ENCODE results near the gene RFX5.
"Not testable (repeated sequence)": the region's sequence is repeated elsewhere in the genome, so short reads cannot be mapped to it uniquely, and the experiment has no call there.

The RFX5 gene

DNA sequence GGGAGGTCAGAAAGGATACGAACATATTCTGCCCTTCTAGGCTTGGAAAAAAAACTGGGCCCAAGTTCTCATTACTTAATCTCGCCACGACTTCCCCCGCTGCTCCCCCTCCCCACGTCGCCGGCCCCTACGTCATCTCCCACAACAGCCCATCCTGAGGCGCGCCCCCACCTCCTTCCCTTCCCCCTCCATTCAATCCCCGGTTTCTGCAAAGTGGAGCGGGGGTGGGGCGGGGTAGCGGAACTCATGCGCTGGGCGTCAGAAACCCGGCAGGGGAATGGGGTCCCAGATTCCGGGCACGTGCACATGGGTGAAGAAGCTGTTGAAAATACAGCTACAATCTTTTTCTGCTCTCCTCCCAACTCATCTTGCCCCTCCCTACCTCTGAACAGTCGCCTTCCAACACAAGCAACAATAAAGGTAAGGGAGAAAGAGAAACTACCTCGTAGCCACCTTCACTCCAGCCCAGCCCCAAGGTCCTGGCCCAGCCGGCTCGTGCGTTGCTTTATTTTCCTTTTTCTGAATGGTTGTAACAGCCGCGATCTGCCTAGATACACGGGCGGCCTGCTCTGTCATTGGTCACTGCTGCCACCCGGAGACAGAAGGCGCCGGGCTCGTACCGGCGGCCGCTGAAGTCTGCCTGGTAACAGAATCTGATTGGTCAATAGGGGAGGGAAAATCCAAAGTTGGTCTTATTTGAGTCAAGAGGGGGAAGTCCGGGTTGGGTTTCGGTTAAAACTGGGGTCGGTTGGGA lies at the start of gene RFX5:
Gene RFX5, minus strand, starts transcription at position 484 of the 754 bp plus-strand sequence. CDS start 932 bp downstream, outside the sequence.
- Histone ChIP-seq H3K36me3 (peaks cover 28 to 45% (median 36%) of the 10 kb centered on the region in 11 experiments), H3K27me3 (no peaks in the 10 kb centered on the region)
- no peak for TF ChIP-seq Cebpa-rat (IDR thresholded peaks at IDR 0.05)

DNA sequence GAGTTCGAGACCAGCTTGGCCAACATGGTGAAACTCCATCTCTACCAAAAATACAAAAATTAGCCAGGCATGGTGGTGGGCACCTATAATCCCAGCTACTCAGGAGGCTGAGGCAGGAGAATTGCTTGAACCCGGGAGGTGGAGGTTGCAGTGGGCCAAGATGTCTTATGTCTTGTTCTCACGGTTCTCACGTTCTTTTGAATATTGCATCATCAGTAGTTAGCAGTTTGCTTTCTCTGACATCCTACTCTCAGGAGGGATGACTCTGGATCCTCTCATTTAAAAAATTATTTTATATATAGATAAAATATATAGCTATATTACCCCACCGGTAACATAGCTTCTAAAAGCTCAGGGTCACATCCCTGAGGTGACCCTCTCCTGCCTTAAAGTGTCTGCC lies 49.2 kb upstream of the RFX5 start:
- not testable (repeated sequence) for H3K27ac ChIP-seq; H3K27me3 ChIP-seq; H3K9me3 ChIP-seq (replicated peaks in 1 of 11); H3K4me3 ChIP-seq; H3K9ac ChIP-seq; H3K4me2 ChIP-seq
- Histone ChIP-seq H3K4me1 (peaks cover 12 to 18% (median 16%) of the 10 kb centered on the region in 10 experiments), H3K36me3 (peaks cover 10 to 13% (median 12%) of the 10 kb centered on the region in 11 experiments), H4K20me1 (peaks cover 12 to 18% (median 16%) of the 10 kb centered on the region in 11 experiments; a peak in 20 of 22 replicates)
- TF ChIP-seq Cebpa-rat (IDR thresholded peaks at IDR 0.05) = peak in 2 of 11 experiments; percentile 24 to 50; a peak in 1 of 22 replicates

More for the DNA sequence above, at the start of gene RFX5:
- H3K9me3 ChIP-seq (replicated peaks in 1 of 11) = peaks cover 17 to 34% (median 31%) of the 10 kb centered on the region in 11 experiments
- peak within 1 kb of the TSS; percentile 82 to 96 (median 89) for H3K9ac ChIP-seq
- peak within 1 kb of the TSS; percentile 82 to 99 (median 97) for H3K4me2 ChIP-seq
- H3K27ac ChIP-seq = peak within 1 kb of the TSS; percentile 89 to 99 (median 95)
- peaks cover 51 to 56% (median 54%) of the 10 kb centered on the region in 10 experiments for H3K4me1 ChIP-seq
- peak within 1 kb of the TSS; percentile 65 to 79 (median 68) for H3K4me3 ChIP-seq
- no peaks in the 10 kb centered on the region; a peak in 3 of 22 replicates for H4K20me1 ChIP-seq

DNA sequence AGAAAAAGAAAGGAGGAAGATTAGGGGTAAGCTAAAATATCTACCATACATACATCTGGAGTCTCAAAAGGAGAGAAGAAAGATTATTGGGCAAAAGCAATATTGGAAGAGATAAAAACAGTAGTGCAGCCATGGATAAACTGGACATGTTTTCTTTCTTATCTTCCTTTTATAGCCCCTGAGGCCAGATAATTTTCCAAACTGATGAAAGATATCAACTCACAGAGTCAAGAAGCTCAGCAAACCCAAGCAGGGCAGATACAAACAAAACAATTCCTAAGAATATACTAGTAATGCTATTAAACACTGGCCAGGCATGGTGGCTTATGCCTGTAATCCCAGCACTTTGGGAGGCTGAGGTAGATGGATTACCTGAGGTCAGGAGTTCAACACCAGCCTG lies 46.5 kb upstream of the RFX5 start:
- H4K20me1 ChIP-seq = no peaks in the 10 kb centered on the region
- no peaks in the 10 kb centered on the region for H3K36me3 ChIP-seq
- H3K9me3 ChIP-seq (replicated peaks in 1 of 11) = peaks cover 0 to 7% (median 4%) of the 10 kb centered on the region in 11 experiments; a peak in 7 of 22 replicates
- H3K4me3 ChIP-seq = no peak overlapping the region
- TF ChIP-seq Cebpa-rat (IDR thresholded peaks at IDR 0.05) = no peak
- peaks cover 0 to 2% (median under 1%) of the 10 kb centered on the region in 10 experiments; a peak in 5 of 20 replicates for H3K4me1 ChIP-seq
- H3K4me2 ChIP-seq = no peak overlapping the region
- H3K27ac ChIP-seq = no peak overlapping the region
- H3K9ac ChIP-seq = no peak overlapping the region
- H3K27me3 ChIP-seq = no peaks in the 10 kb centered on the region

DNA sequence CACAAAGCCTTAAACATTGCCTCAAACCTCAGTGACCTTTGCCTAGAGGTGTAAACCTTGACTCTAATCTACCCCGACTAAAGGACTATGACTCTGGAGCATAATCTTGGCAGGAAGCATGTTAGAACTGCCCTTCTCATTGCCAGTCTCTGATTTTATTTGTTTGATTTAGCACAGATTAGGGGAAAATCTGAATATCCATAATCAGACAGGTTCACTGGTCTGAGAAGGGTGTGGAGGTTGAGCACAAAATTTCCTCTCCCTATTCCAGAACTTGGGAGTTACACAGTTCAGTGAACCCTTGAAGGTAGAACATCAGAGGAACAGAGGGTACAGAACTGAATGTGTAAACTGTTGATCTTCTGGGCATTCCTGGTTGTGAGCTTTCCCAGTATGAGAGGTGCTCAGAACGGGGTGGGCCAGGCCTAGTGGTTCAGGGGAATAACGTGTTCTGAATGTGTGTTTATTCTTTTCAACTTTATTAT lies 44.1 kb upstream of the RFX5 start:
- H4K20me1 ChIP-seq = no peaks in the 10 kb centered on the region
- no peak overlapping the region for H3K9ac ChIP-seq
- H3K4me2 ChIP-seq = no peak overlapping the region
- TF ChIP-seq Cebpa-rat (IDR thresholded peaks at IDR 0.05) = no peak
- no peak overlapping the region for H3K27ac ChIP-seq
- H3K4me3 ChIP-seq = no peak overlapping the region
- no peaks in the 10 kb centered on the region for H3K4me1 ChIP-seq
- peaks cover 0 to 7% (median 4%) of the 10 kb centered on the region in 11 experiments; a peak in 7 of 22 replicates for H3K9me3 ChIP-seq (replicated peaks in 1 of 11)
- H3K36me3 ChIP-seq = no peaks in the 10 kb centered on the region
- no peaks in the 10 kb centered on the region for H3K27me3 ChIP-seq

DNA sequence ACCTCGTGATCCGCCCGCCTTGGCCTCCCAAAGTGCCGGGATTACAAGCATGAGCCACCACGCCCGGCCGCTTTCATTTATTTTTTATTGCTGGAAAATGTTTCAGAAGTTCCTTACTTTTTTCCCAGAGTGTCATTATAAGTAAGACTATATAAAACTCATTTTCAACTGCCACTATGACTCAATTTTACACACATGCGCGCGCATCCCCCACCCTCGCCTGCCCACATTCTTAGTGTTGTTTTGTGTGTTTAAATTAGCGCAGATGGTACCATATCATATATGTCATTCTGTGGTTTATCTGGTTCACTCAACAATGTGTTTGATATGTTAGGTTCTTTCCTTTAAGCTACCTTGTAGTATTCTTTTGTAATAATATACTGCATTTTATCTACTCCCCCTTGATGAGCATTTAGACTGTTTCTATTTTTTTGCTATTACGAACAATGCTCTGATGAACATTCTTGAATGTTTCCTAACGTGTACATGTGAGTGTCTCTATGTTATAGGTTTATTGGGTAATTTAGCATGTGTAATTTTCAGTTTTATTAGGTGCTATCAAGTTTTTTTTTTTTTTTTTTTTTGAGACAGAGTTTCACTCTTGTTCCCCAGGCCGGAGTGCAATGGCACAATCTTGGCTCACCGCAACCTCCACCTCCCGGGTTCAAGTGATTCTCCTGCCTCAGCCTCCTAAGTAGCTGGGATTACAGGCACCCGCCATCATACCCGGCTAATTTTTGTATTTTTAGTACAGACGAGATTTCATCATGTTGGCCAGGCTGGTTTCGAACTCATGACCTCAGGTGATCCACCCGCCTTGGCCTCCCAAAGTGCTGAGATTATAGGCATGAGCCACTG lies 43.4 kb upstream of the RFX5 start:
- H3K4me1 ChIP-seq; H3K9ac ChIP-seq; H3K9me3 ChIP-seq (replicated peaks in 1 of 11); H3K27ac ChIP-seq; H3K36me3 ChIP-seq; H3K27me3 ChIP-seq; H4K20me1 ChIP-seq; H3K4me2 ChIP-seq; H3K4me3 ChIP-seq: not testable (repeated sequence)

DNA sequence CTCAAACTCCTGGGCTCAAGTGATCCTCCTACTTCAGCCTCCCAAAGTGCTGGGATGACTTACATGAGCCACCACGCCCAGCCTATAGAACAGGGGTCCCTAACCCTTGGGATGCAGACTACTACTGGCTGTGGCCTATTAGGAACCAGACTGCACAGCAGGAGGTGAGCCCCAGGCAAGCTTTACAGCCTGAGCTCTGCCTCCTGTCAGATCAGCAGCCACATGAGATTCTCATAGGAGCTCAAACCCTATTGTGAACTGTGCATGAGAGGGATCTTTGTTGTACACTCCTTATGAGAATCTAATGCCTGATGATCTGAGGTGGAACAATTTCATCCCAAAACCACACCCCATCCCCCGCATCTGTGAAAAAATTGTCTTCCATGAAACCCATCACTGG lies 39.0 kb upstream of the RFX5 start:
- no peaks in the 10 kb centered on the region for H3K36me3 ChIP-seq
- no peak for TF ChIP-seq Cebpa-rat (IDR thresholded peaks at IDR 0.05)

DNA sequence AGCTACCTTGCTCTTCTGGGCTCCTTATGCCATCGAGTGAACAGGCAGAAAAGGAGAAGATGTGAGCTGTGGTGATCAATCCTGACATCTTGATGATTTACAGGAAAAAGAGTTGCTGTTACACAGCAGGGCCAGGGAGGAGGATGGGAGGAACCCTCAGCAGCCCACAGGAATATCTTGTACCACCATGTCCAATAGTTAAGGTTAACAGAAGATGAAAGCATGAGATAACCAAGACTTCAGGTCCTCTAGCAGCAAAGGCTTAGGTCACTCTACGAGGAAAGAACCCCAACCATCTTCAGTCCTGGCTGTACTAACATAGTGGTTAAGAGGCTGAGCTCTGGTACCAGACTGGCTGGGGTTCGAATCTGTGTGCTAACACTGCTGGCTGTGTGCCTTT lies 37.5 kb upstream of the RFX5 start:
- Histone ChIP-seq H3K27ac (no peak overlapping the region), H3K9ac (no peak overlapping the region), H3K36me3 (no peaks in the 10 kb centered on the region), H4K20me1 (no peaks in the 10 kb centered on the region), H3K9me3 (replicated peaks in 1 of 11) (no peaks in the 10 kb centered on the region), H3K4me1 (no peaks in the 10 kb centered on the region), H3K27me3 (no peaks in the 10 kb centered on the region), H3K4me3 (no peak overlapping the region), H3K4me2 (no peak overlapping the region)
- no peak for TF ChIP-seq Cebpa-rat (IDR thresholded peaks at IDR 0.05)

More for the DNA sequence above, 39.0 kb upstream of the RFX5 start:
- Histone ChIP-seq H3K9ac (no peak overlapping the region), H3K4me1 (no peaks in the 10 kb centered on the region), H3K27ac (no peak overlapping the region), H3K9me3 (replicated peaks in 1 of 11) (no peaks in the 10 kb centered on the region), H3K4me3 (no peak overlapping the region), H3K4me2 (no peak overlapping the region), H3K27me3 (no peaks in the 10 kb centered on the region), H4K20me1 (no peaks in the 10 kb centered on the region)

DNA sequence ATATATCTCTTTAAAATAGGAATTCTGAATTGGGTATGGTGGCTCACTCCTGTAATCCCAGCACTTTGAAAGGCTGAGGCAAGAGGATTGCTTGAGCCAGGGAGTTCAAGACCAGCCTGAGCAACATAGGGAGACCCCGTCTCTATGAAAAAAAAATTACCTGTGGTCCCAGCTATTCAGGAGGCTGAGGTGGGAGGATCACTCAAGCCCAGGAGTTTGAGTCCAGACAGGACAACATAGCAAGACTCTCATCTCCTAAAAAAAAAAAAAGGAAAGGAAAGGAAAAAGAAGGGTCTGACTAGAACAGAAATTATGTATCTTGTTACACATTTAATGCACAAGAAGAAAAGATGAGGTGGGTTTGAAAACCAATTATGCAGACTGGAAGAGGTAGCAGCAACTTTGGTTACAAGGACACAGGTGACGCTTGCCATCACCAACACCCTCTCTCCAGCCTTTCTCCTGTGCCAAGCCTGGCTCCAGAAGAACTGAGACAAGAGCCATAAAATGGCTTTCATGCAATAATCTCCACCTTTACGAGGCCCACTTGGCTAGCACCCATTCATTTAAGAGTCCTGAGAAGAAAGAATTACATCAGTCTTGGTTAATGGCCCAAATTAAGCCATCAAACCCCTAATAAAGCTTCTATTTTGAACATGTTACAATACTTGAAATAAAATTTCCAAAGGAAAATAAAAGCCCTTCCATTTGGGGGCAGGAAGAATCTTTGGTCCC lies 30.3 kb upstream of the RFX5 start:
- H3K9ac ChIP-seq = no peak overlapping the region
- TF ChIP-seq Cebpa-rat (IDR thresholded peaks at IDR 0.05) = no peak
- H3K36me3 ChIP-seq = no peaks in the 10 kb centered on the region

More for the DNA sequence above, 30.3 kb upstream of the RFX5 start:
- no peak overlapping the region for H3K4me3 ChIP-seq
- no peak overlapping the region for H3K4me2 ChIP-seq
- peaks cover 0 to 17% (median 7%) of the 10 kb centered on the region in 10 experiments; a peak in 13 of 20 replicates for H3K4me1 ChIP-seq
- H3K9me3 ChIP-seq (replicated peaks in 1 of 11) = no peaks in the 10 kb centered on the region
- no peaks in the 10 kb centered on the region for H4K20me1 ChIP-seq
- no peak overlapping the region for H3K27ac ChIP-seq
- no peaks in the 10 kb centered on the region for H3K27me3 ChIP-seq

Data from BLaER1 treated with 17β-estradiol and CSF1 and Interleukin-3, amounts not matched to agents 10 nM and 100 nM (cell line).